OCI-LY3 (cell line): Measurements from ENCODE around the gene ACSS2.
A peak's percentile ranks its signal among the peaks of the same experiment; 100 is the strongest.

ENCODE experiments used
- H2AFZ ChIP-seq: fragments of 200-600, 300-600 bp; shearing (Covaris generic); 2 replicates; pipeline ENCODE4 v1.6.0; 2014; ENCODE audit warnings: antibody characterized with exemption, low read depth, low read length
- H3K27ac ChIP-seq: fragments of 200-600, 300-600 bp; sonication (generic); 2 replicates; pipeline ENCODE4 v1.5.1; 2014; ENCODE audit warnings: mild to moderate bottlenecking, low read length, moderate library complexity, mixed read lengths
- H3K27me3 ChIP-seq: fragments of 200-600, 300-600 bp; sonication (generic); 2 replicates; pipeline ENCODE4 v1.6.1; 2014; ENCODE audit warnings: low read depth, low read length, mixed read lengths
- H3K36me3 ChIP-seq: fragments of 200-600, 300-600 bp; sonication (generic); replicated peaks from 2 replicates; pipeline ENCODE3; 2014; ENCODE audit warnings: low read depth, low read length, mixed read lengths
- H3K4me1 ChIP-seq: fragments of 300-600, 200-600 bp; sonication (generic); 2 replicates; pipeline ENCODE4 v1.6.1; 2014; ENCODE audit warnings: low read length, mixed read lengths
- H3K4me2 ChIP-seq: fragments of 200-600, 300-600 bp; sonication (generic); 2 replicates; pipeline ENCODE4 v1.6.1; 2014; ENCODE audit warnings: low read length, mixed read lengths
- H3K4me3 ChIP-seq: fragments of 300-600, 200-600 bp; sonication (generic); 2 replicates; pipeline ENCODE4 v1.5.1; 2014; ENCODE audit warnings: antibody characterized with exemption, mild to moderate bottlenecking, low read length, moderate library complexity
- H3K79me2 ChIP-seq: fragments of 300-600, 200-600 bp; shearing (Covaris generic); 2 replicates; pipeline ENCODE4 v1.6.1; 2014; ENCODE audit warnings: mild to moderate bottlenecking, low read length, mixed read lengths
- H3K9ac ChIP-seq: fragments of 300-600, 200-600 bp; shearing (Covaris generic); 2 replicates; pipeline ENCODE4 v1.6.0; 2014; ENCODE audit warnings: mild to moderate bottlenecking, low read length, moderate library complexity
- H3K9me3 ChIP-seq: fragments of 200-600, 300-600 bp; shearing (Covaris generic); 2 replicates; pipeline ENCODE4 v1.6.1; 2014; ENCODE audit warnings: low read length, mixed read lengths; ENCODE audit not compliant: insufficient read depth
- H4K20me1 ChIP-seq: fragments of 200-600, 300-600 bp; sonication (generic); 2 replicates; pipeline ENCODE4 v1.6.1; 2016; ENCODE audit warnings: low read length, mixed read lengths; ENCODE audit not compliant: insufficient read depth
- EZH2phosphoT487 ChIP-seq: fragments of 200-600 bp; shearing (Covaris generic); IDR thresholded peaks from 2 replicates; pipeline ENCODE4 v1.6.1; 2018; ENCODE audit warnings: antibody characterized with exemption, mixed run types, low read depth
- TF ChIP-seq, protein P1 (sequence below): fragments of 200-600, 300-600 bp; sonication (generic); IDR thresholded peaks from 2 replicates; pipeline ENCODE4 v1.5.1; 2014; ENCODE audit warnings: antibody characterized with exemption, low read length, low read depth

ACSS2 gene, protein sequence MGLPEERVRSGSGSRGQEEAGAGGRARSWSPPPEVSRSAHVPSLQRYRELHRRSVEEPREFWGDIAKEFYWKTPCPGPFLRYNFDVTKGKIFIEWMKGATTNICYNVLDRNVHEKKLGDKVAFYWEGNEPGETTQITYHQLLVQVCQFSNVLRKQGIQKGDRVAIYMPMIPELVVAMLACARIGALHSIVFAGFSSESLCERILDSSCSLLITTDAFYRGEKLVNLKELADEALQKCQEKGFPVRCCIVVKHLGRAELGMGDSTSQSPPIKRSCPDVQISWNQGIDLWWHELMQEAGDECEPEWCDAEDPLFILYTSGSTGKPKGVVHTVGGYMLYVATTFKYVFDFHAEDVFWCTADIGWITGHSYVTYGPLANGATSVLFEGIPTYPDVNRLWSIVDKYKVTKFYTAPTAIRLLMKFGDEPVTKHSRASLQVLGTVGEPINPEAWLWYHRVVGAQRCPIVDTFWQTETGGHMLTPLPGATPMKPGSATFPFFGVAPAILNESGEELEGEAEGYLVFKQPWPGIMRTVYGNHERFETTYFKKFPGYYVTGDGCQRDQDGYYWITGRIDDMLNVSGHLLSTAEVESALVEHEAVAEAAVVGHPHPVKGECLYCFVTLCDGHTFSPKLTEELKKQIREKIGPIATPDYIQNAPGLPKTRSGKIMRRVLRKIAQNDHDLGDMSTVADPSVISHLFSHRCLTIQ

DNA sequence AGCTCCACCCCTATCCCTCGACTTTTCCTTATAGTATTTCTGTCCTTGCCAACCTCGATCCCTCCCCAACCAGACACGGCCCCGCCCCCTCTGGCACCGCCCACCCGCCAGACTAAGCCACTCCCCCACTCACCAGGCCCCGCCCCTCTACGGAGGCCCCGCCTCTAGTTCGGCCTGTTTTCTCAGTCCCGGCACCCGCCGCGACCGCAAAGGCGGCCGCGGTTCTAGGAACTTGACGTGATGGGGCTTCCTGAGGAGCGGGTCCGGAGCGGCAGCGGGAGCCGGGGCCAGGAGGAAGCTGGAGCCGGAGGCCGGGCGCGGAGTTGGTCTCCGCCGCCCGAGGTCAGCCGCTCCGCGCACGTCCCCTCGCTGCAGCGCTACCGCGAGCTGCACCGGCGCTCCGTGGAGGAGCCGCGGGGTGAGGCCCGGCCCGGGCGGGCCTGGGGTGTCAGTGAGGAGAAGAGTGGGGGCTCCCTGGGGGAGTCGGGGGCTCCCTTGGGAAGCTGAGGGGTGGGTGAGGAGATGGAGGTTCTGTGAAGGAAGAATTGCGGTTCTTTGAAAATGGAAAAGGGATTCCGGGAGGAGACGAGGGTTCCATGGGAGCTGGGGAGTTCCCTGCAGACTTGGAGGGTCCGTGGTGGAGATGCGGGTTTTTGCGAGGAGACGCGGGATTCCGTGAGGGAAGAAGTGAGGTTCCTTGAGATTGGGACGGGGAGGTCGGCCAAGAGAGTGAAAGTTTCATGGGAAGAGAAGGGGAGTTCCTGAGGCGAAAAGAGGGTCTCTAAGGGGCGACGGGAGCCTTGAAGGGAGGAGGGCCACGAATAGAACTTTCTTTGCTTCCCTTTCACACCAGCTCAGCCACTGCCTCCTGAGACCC lies at the start of gene ACSS2:
Gene ACSS2 (plus strand): TSS at position 207 of the 877 bp plus-strand sequence. CDS start 34 bp downstream, at position 241.
- Histone ChIP-seq H3K4me2 (peak within 1 kb of the TSS; percentile 81), H3K4me1 (peaks cover 23% of the 10 kb centered on the region), H3K27me3 (0 out of 2 replicates have a peak, but pooled peaks cover 3% of the 10 kb centered on the region), H3K4me3 (peak within 1 kb of the TSS; percentile 83), H3K27ac (no peak within 1 kb of the TSS), H3K36me3 (no peaks in the 10 kb centered on the region), H3K9me3 (no peaks in the 10 kb centered on the region), H3K79me2 (no peaks in the 10 kb centered on the region), H2AFZ (peak within 1 kb of the TSS; percentile 48), H4K20me1 (no peaks in the 10 kb centered on the region), H3K9ac (peak within 1 kb of the TSS; percentile 74)
- TF ChIP-seq, protein P1, sequence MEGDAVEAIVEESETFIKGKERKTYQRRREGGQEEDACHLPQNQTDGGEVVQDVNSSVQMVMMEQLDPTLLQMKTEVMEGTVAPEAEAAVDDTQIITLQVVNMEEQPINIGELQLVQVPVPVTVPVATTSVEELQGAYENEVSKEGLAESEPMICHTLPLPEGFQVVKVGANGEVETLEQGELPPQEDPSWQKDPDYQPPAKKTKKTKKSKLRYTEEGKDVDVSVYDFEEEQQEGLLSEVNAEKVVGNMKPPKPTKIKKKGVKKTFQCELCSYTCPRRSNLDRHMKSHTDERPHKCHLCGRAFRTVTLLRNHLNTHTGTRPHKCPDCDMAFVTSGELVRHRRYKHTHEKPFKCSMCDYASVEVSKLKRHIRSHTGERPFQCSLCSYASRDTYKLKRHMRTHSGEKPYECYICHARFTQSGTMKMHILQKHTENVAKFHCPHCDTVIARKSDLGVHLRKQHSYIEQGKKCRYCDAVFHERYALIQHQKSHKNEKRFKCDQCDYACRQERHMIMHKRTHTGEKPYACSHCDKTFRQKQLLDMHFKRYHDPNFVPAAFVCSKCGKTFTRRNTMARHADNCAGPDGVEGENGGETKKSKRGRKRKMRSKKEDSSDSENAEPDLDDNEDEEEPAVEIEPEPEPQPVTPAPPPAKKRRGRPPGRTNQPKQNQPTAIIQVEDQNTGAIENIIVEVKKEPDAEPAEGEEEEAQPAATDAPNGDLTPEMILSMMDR = no peak
- TF ChIP-seq EZH2phosphoT487 = no peak

DNA sequence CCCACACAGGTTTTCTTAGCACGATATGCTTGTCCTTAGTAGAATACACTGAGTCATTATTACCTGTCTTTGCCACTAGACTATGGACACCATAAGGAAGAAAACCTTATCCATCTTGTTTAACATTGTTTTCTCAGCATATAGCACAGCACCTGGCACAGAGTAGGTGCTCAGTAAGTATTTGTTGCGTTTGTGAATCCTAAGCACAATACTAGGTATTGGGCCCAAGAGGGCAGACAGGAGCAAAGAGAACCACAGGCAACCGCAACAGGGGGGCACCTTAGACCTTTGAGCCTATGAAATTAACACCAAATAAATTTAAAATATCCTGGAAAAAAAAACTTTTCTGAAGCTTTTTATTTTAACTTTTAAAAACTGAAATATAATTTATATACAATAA lies 47.2 kb upstream of the ACSS2 start:
- no peak overlapping the region for H3K4me2 ChIP-seq
- no peak overlapping the region for H3K4me3 ChIP-seq
- peaks cover 7% of the 10 kb centered on the region for H3K4me1 ChIP-seq
- H2AFZ ChIP-seq = no peak overlapping the region
- H3K27ac ChIP-seq = no peak overlapping the region
- H4K20me1 ChIP-seq = peaks cover 1% of the 10 kb centered on the region
- H3K9ac ChIP-seq = no peak overlapping the region
- no peaks in the 10 kb centered on the region for H3K36me3 ChIP-seq
- TF ChIP-seq, protein P1 = no peak
- TF ChIP-seq EZH2phosphoT487 = no peak
- H3K9me3 ChIP-seq = no peaks in the 10 kb centered on the region
- H3K79me2 ChIP-seq = peaks cover 12% of the 10 kb centered on the region
- H3K27me3 ChIP-seq = peaks cover 35% of the 10 kb centered on the region

DNA sequence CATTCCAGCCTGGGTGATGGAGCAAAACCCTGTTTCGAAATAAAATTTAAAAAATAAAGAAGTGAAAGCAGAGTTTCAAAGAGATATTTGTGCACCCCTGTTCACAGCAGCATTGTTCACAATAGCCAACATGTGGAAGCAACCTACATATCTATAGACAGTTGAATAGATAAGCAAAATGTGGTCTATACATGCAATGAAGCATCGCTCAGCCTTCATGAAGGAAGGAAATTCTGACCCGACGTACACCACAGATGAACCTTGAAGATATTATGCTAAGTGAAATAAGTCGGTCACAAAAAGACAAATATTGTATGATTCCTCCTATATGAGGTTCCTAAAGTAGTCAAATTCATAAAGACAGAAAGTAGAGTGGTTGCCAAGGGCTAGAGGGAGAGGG lies 44.5 kb upstream of the ACSS2 start:
- H3K27me3 ChIP-seq = peaks cover 38% of the 10 kb centered on the region
- H3K36me3 ChIP-seq = no peaks in the 10 kb centered on the region
- no peaks in the 10 kb centered on the region for H3K9me3 ChIP-seq
- no peaks in the 10 kb centered on the region for H3K79me2 ChIP-seq
- no peak overlapping the region for H3K4me3 ChIP-seq
- no peak overlapping the region for H3K4me2 ChIP-seq
- no peak overlapping the region for H3K9ac ChIP-seq
- H3K27ac ChIP-seq = no peak overlapping the region
- no peak overlapping the region for H2AFZ ChIP-seq
- H3K4me1 ChIP-seq = no peaks in the 10 kb centered on the region
- no peaks in the 10 kb centered on the region for H4K20me1 ChIP-seq
- TF ChIP-seq EZH2phosphoT487 = no peak
- TF ChIP-seq, protein P1 = no peak
